Large intestine (tissue), 3 donors: ENCODE results near the gene NEURL1. TPM values are rescaled to one million over a fixed set of nuclear protein-coding genes. Genes with fewer than 3 reads are reported as not detected.
"Not testable (repeated sequence)": the region's sequence is repeated elsewhere in the genome, so short reads cannot be mapped to it uniquely, and the experiment has no call there.

Experiments used
- DNase-seq, 2 donors: peaks; one replicate each; pipeline versions ENCODE4 v3.0.0 to v3.0.0-alpha.2; 2013
- H3K27ac ChIP-seq: one replicate; pipeline ENCODE4 v1.5.1; 2013; ENCODE audit warnings: low read length
- H3K27me3 ChIP-seq: 2 replicates; pipeline ENCODE4 v1.6.1; 2013; ENCODE audit warnings: low read length; ENCODE audit not compliant: control insufficient read depth, insufficient read depth
- H3K36me3 ChIP-seq: 2 replicates; pipeline ENCODE4 v1.6.1; 2013; ENCODE audit warnings: low read length; ENCODE audit not compliant: control insufficient read depth, insufficient read depth
- H3K4me1 ChIP-seq: one replicate; pipeline ENCODE4 v1.6.1; 2013; ENCODE audit warnings: low read length; ENCODE audit not compliant: control insufficient read depth, insufficient read depth
- H3K4me3 ChIP-seq: one replicate; pipeline ENCODE4 v1.5.1; 2013; ENCODE audit warnings: low read length
- H3K9me3 ChIP-seq: one replicate; pipeline ENCODE4 v1.6.1; 2013; ENCODE audit warnings: mild to moderate bottlenecking, low read depth, low read length, moderate library complexity; ENCODE audit not compliant: control insufficient read depth
- WGBS: methylation state at CpG from one replicate; pipeline ENCODE4 v1.1.5; 2013; ENCODE audit warnings: low lambda C conversion rate; ENCODE audit not compliant: insufficient coverage; 5-methylcytosine and 5-hydroxymethylcytosine counted together
- polyA plus RNA-seq: library from polyadenylated mRNA; unstranded; fragments of 120-200 nt; gene quantifications from one replicate; pipeline ENCODE4 v1.2.1, GENCODE V29; 2013

The NEURL1 gene
- polyA plus RNA-seq, 1 donor = 34.9 TPM

DNA sequence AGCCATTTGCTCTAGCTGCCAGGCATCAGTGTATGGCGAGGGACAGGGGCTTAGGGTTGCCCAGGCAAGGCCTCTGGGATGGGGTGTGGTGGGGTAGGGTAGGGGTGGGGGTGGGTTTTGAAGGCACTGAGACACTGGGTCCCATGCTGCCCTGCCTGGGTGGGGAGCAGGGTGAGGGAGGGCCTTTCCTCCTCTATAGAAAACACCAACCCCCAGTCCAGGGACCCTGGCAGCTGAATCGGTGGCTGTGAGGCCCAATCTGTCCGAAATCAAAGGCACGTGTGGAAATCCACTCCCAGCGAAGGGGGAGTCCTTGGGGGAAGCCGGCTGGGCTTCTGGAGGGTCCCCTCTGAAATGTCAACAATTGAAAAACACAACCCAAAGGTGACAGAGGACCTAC, 106.4 kb downstream of the NEURL1 start:
- H3K4me3 ChIP-seq = no peak overlapping the region
- H3K9me3 ChIP-seq = peaks cover 5% of the 10 kb centered on the region
- H3K27me3 ChIP-seq = no peaks in the 10 kb centered on the region
- no peaks in the 10 kb centered on the region for H3K4me1 ChIP-seq
- no peak for DNase-seq
- no CpG with 5 or more reads among the region's 6 CpGs for WGBS
- H3K36me3 ChIP-seq = peaks cover 57% of the 10 kb centered on the region
- no peak overlapping the region for H3K27ac ChIP-seq

DNA sequence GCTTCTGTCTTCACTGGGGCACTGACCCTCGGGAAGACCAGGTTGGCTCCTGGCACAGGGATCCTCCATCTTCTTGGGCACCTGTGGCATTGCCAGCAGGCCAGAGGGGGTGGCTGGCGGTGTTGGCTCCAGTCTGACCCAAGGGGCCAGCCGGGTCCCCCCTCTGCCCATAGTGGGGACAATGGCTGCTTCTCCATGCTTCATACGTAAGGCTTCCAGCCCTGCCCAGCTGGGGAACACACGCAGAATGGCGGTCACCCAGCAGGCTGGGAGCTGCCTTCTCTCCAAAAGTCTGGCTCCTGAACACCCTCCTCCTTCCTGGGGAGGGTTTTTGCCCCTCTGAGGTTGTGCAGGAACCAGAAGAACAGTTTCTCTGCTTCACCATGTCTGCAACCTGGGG, 106.8 kb downstream of the NEURL1 start:
- no peaks in the 10 kb centered on the region for H3K4me1 ChIP-seq
- DNase-seq = no peak
- no peak overlapping the region for H3K4me3 ChIP-seq
- no peaks in the 10 kb centered on the region for H3K27me3 ChIP-seq
- peaks cover 61% of the 10 kb centered on the region for H3K36me3 ChIP-seq
- no peak overlapping the region for H3K27ac ChIP-seq
- H3K9me3 ChIP-seq = peaks cover 5% of the 10 kb centered on the region
- WGBS = no CpG with 5 or more reads among the region's 6 CpGs

- Histone ChIP-seq H3K27ac (no peak overlapping the region), H3K4me1 (no peaks in the 10 kb centered on the region), H3K4me3 (no peak overlapping the region), H3K27me3 (no peaks in the 10 kb centered on the region), H3K9me3 (peaks cover 5% of the 10 kb centered on the region), H3K36me3 (peaks cover 66% of the 10 kb centered on the region)
- DNase-seq = no peak
- WGBS = no CpG with 5 or more reads among the region's 7 CpGs
Measured at GRCh38 chr10:103600956-103601569, 107.6 kb downstream of the NEURL1 start.

DNA sequence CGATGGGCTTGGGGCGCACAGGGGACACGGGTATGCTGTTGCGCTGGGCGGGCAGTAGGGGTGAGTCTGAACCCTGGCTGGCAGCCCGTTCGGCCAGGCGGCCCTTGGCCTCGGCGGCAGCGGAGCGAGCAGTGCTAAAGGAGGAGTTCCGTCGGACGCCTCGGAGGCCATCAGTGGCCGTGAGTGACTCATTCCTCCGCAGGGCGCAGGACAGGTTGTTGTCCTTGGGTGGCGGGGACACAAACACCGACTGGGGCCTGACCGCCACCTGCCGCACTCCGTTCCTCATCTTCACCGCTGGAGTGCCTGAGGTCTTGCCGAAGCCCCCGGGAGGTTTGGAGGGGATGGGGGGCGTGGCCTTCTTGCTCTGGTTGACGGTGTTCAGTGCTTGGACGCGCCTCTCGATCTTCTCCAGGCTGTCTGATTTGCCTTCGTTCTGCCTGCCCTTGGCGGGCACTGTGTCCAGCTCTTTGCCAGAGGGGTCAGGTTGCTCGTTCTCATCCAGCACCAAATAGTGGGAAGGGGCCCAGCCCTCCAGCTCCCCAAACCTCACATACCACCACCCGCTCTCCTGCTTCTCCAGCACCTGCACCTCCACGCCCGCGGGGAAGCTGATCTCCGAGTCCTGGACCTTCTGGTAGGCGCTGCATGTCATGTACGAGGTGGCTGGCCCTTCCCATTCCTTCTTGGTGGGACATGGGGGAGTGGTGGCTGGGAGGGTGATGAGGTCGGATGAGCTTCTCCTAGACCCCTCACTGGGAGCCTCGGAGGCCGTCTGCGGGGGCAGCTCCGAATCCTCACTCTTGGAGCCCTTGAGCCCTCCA, 108.7 kb downstream of the NEURL1 start:
- peaks cover 15% of the 10 kb centered on the region for H3K9me3 ChIP-seq
- no CpG with 5 or more reads among the region's 47 CpGs for WGBS
- H3K27me3 ChIP-seq = no peaks in the 10 kb centered on the region
- peaks cover 62% of the 10 kb centered on the region for H3K36me3 ChIP-seq
- H3K4me1 ChIP-seq = no peaks in the 10 kb centered on the region
- H3K4me3 ChIP-seq = no peak overlapping the region
- DNase-seq = no peak
- no peak overlapping the region for H3K27ac ChIP-seq

GRCh38 chr10:103602852-103603155, 109.3 kb downstream of the NEURL1 start:
- H3K27ac ChIP-seq = no peak overlapping the region
- peaks cover 15% of the 10 kb centered on the region for H3K9me3 ChIP-seq
- H3K4me3 ChIP-seq = no peak overlapping the region
- 100% methylated on average over 1 of the region's 16 CpGs for WGBS
- no peaks in the 10 kb centered on the region for H3K4me1 ChIP-seq
- no peaks in the 10 kb centered on the region for H3K27me3 ChIP-seq
- peaks cover 62% of the 10 kb centered on the region for H3K36me3 ChIP-seq
- no peak for DNase-seq

DNA sequence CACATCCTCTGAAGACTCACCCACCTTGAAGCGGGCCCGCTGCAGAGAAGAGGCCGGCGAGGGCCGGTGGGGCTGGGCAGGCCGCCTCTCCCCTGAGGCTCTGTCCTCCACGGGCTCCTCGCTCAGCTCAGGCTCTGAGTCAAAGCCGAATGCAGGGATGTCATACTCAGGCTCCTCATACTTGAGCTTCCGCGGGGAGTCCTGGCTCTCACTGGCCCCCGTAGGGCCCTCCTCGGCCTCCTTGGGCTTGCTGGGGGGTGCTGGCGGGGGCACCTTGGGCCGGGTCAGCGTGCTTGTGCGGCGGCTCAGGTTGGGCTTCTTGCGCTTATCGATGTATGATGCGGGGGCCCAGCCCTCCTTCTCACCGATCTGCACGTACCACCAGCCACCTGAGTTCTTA, 109.9 kb downstream of the NEURL1 start:
- H3K9me3 ChIP-seq = peaks cover 17% of the 10 kb centered on the region
- no peaks in the 10 kb centered on the region for H3K27me3 ChIP-seq
- no peaks in the 10 kb centered on the region for H3K4me1 ChIP-seq
- H3K36me3 ChIP-seq = peaks cover 64% of the 10 kb centered on the region
- no peak overlapping the region for H3K4me3 ChIP-seq
- H3K27ac ChIP-seq = no peak overlapping the region
- WGBS = no CpG with 5 or more reads among the region's 23 CpGs
- no peak for DNase-seq

- peaks cover 17% of the 10 kb centered on the region for H3K9me3 ChIP-seq
- WGBS = no CpG with 5 or more reads among the region's 12 CpGs
- H3K27ac ChIP-seq = no peak overlapping the region
- H3K36me3 ChIP-seq = peaks cover 77% of the 10 kb centered on the region
- no peaks in the 10 kb centered on the region for H3K4me1 ChIP-seq
- no peak for DNase-seq
- no peaks in the 10 kb centered on the region for H3K27me3 ChIP-seq
- H3K4me3 ChIP-seq = no peak overlapping the region
Measured at GRCh38 chr10:103605359-103606096, 112.0 kb downstream of the NEURL1 start.

GRCh38 chr10:103606097-103606438, 112.6 kb downstream of the NEURL1 start:
- H3K4me3 ChIP-seq, DNase-seq, H3K4me1 ChIP-seq, H3K27me3 ChIP-seq, H3K27ac ChIP-seq: not testable (repeated sequence)
- Histone ChIP-seq H3K36me3 (peaks cover 77% of the 10 kb centered on the region), H3K9me3 (peaks cover 17% of the 10 kb centered on the region)
- no CpG with 5 or more reads among the region's 1 CpG for WGBS

DNA sequence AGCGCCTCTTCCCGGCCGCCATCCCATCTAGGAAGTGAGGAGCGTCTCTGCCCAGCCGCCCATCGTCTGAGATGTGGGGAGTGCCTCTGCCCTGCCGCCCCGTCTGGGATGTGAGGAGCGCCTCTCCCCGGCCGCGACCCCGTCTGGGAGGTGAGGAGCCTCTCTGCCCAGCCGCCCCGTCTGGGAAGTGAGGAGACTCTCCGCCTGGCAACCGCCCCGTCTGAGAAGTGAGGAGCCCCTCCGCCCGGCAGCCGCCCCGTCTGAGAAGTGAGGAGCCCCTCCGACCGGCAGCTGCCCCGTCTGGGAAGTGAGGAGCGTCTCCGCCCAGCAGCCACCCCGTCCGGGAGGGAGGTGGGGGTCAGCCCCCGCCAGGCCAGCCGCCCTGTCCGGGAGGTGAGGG, 113.5 kb downstream of the NEURL1 start:
- H3K4me3 ChIP-seq, H3K27me3 ChIP-seq, DNase-seq, H3K27ac ChIP-seq, H3K4me1 ChIP-seq: not testable (repeated sequence)
- Histone ChIP-seq H3K9me3 (peaks cover 17% of the 10 kb centered on the region), H3K36me3 (peaks cover 78% of the 10 kb centered on the region)
- no CpG with 5 or more reads among the region's 32 CpGs for WGBS

GRCh38 chr10:103608056-103608455, 114.6 kb downstream of the NEURL1 start:
- peaks cover 78% of the 10 kb centered on the region for H3K36me3 ChIP-seq

More at GRCh38 chr10:103608056-103608455, 114.6 kb downstream of the NEURL1 start:
- not testable (repeated sequence) for H3K4me1 ChIP-seq, H3K27me3 ChIP-seq, H3K27ac ChIP-seq, H3K4me3 ChIP-seq, DNase-seq
- peaks cover 17% of the 10 kb centered on the region for H3K9me3 ChIP-seq
- no CpG with 5 or more reads among the region's 11 CpGs for WGBS
